IMR-90 (cell line): Measurements from ENCODE around the gene MERTK. TPM values are rescaled to one million over a fixed set of nuclear protein-coding genes. Genes with fewer than 3 reads are reported as not detected.
"Not testable (repeated sequence)": the region's sequence is repeated elsewhere in the genome, so short reads cannot be mapped to it uniquely, and the experiment has no call there.

Experiments
- ATAC-seq: fragments of 200-7000 bp; cut with Tn5 transposase; 2 replicates; pipeline ENCODE4 v1.9.1; 2020; ENCODE audit warnings: low read depth, mild to moderate bottlenecking, moderate library complexity
- BruUV-seq: library from RNA; stranded (reverse); fragments of 400-500 nt; replicated peaks from 2 replicates; lab custom pipeline; 2021; lab: Mats Ljungman, UMichigan
- CTCF ChIA-PET: fragments of 300-600 bp; formaldehyde crosslinking; extraction: SDS; loops from one replicate; lab custom pipeline; 2021; ENCODE audit warnings: antibody characterized with exemption; lab: Yijun Ruan, JAX
- POLR2A ChIA-PET: fragments of 300-600 bp; sonication (Branson Sonifier 250); formaldehyde crosslinking; loops from one replicate; lab custom pipeline; 2022; ENCODE audit warnings: antibody characterized with exemption; ENCODE audit not compliant: unreplicated experiment; lab: Charles Lee
- DNase-seq: peaks from one replicate; pipeline ENCODE4 v3.0.0; 2013
- H2AFZ ChIP-seq: replicated peaks from 2 replicates; pipeline ENCODE3; 2013; ENCODE audit warnings: low read length, mild to moderate bottlenecking; ENCODE audit not compliant: poor library complexity
- H2AK5ac ChIP-seq: 2 replicates; pipeline ENCODE4 v1.6.1; 2013; ENCODE audit warnings: low read depth, low read length, inconsistent platforms
- H2AK9ac ChIP-seq: replicated peaks from 2 replicates; pipeline ENCODE3; 2013; ENCODE audit warnings: mild to moderate bottlenecking, low read depth, low read length, moderate library complexity; ENCODE audit not compliant: poor library complexity
- H2BK120ac ChIP-seq: 2 replicates; pipeline ENCODE4 v1.6.1; 2013; ENCODE audit warnings: low read depth, low read length, inconsistent platforms
- H2BK15ac ChIP-seq: 3 replicates; pipeline ENCODE4 v1.6.1; 2013; ENCODE audit warnings: low read depth, low read length, inconsistent platforms
- H2BK20ac ChIP-seq: 2 replicates; pipeline ENCODE4 v1.6.1; 2013; ENCODE audit warnings: low read depth, mild to moderate bottlenecking, inconsistent platforms, low read length, moderate library complexity
- H2BK5ac ChIP-seq: 2 replicates; pipeline ENCODE4 v1.6.1; 2013; ENCODE audit warnings: mild to moderate bottlenecking, low read depth, low read length, inconsistent platforms; ENCODE audit not compliant: poor library complexity, severe bottlenecking
- H3K14ac ChIP-seq: replicated peaks from 2 replicates; pipeline ENCODE4 v1.6.1; 2013; ENCODE audit warnings: low read depth, low read length, inconsistent platforms
- H3K18ac ChIP-seq: 2 replicates; pipeline ENCODE4 v1.6.1; 2013; ENCODE audit warnings: low read depth, low read length, control low read depth
- H3K23ac ChIP-seq: 2 replicates; pipeline ENCODE4 v1.6.1; 2013; ENCODE audit warnings: low read depth, low read length, inconsistent platforms
- H3K27ac ChIP-seq: 2 replicates; pipeline ENCODE4 v1.5.1; 2013; ENCODE audit warnings: mild to moderate bottlenecking, control low read depth, low read length; ENCODE audit not compliant: insufficient read depth
- H3K27me3 ChIP-seq: 2 replicates; pipeline ENCODE4 v1.6.1; 2013; ENCODE audit warnings: low read length; ENCODE audit not compliant: control insufficient read depth, insufficient read depth
- H3K36me3 ChIP-seq: 2 replicates; pipeline ENCODE4 v1.6.1; 2013; ENCODE audit warnings: low read length, mixed read lengths; ENCODE audit not compliant: control insufficient read depth, insufficient read depth
- H3K4ac ChIP-seq: 2 replicates; pipeline ENCODE4 v1.6.1; 2013; ENCODE audit warnings: low read depth, low read length, inconsistent platforms
- H3K4me1 ChIP-seq: 2 replicates; pipeline ENCODE4 v1.6.1; 2013; ENCODE audit warnings: low read length, mixed read lengths; ENCODE audit not compliant: control insufficient read depth, insufficient read depth
- H3K4me2 ChIP-seq: 2 replicates; pipeline ENCODE4 v1.6.1; 2013; ENCODE audit warnings: low read depth, mild to moderate bottlenecking, control low read depth, low read length, moderate library complexity
- H3K4me3 ChIP-seq: 2 replicates; pipeline ENCODE4 v1.5.1; 2013; ENCODE audit warnings: low read depth, mild to moderate bottlenecking, control low read depth, low read length, moderate library complexity; ENCODE audit not compliant: insufficient read depth
- H3K56ac ChIP-seq: 2 replicates; pipeline ENCODE4 v1.6.1; 2013; ENCODE audit warnings: low read length, inconsistent platforms; ENCODE audit not compliant: insufficient read depth; ENCODE audit errors: extremely low read depth
- H3K79me1 ChIP-seq, 2 experiments: 2 replicates each; pipeline ENCODE4 v1.6.1; 2013; ENCODE audit warnings: low read length in 2 of 2, inconsistent platforms in 1 of 2, low read depth in 1 of 2
- H3K9ac ChIP-seq: 2 replicates; pipeline ENCODE4 v1.6.1; 2013; ENCODE audit warnings: low read depth, low read length, control low read depth
- H3K9me1 ChIP-seq: 2 replicates; pipeline ENCODE4 v1.6.1; 2013; ENCODE audit warnings: low read length, inconsistent platforms; ENCODE audit not compliant: insufficient read depth
- H3K9me3 ChIP-seq: 2 replicates; pipeline ENCODE4 v1.6.1; 2013; ENCODE audit warnings: low read length; ENCODE audit not compliant: control insufficient read depth, insufficient read depth
- H4K20me1 ChIP-seq: 2 replicates; pipeline ENCODE4 v1.6.1; 2013; ENCODE audit warnings: low read length, inconsistent platforms; ENCODE audit not compliant: insufficient read depth
- H4K5ac ChIP-seq: 2 replicates; pipeline ENCODE4 v1.6.1; 2013; ENCODE audit warnings: mild to moderate bottlenecking, low read depth, low read length, control low read depth
- H4K8ac ChIP-seq, 2 experiments: 2 replicates each; pipeline ENCODE4 v1.6.1; 2013; ENCODE audit warnings: low read depth in 2 of 2, low read length in 2 of 2, control low read depth in 1 of 2, inconsistent platforms in 1 of 2
- H4K91ac ChIP-seq: 2 replicates; pipeline ENCODE4 v1.6.1; 2013; ENCODE audit warnings: low read depth, low read length, inconsistent platforms; ENCODE audit not compliant: insufficient read depth
- WGBS, 2 experiments: methylation state at CpG; one replicate each; pipeline versions ENCODE4 v1.1.5 to v1.1.7; 2013; ENCODE audit warnings: missing lambda C conversion rate in 2 of 2; ENCODE audit not compliant: insufficient read length in 1 of 2; ENCODE audit errors: extremely low coverage in 2 of 2; 5-methylcytosine and 5-hydroxymethylcytosine counted together
- dilution Hi-C: fragments of 300-500 bp; cut with HindIII; formaldehyde crosslinking; loops from one replicate; pipeline ENCODE4 v1.14.3; 2018; ENCODE audit warnings: low sequenced_read_pairs; ENCODE audit not compliant: unreplicated experiment
- in situ Hi-C: fragments of 300-500 bp; cut with MboI; formaldehyde crosslinking; loops from 3 replicates; pipeline ENCODE4 v1.14.3; 2019; ENCODE audit warnings: low sequenced_read_pairs, inconsistent platforms, mixed read lengths
- intact Hi-C: fragments of 100-400 bp; cut with micrococcal nuclease; formaldehyde crosslinking; loops from 2 replicates; pipeline ENCODE4 v1.10.0; 2022
- polyA plus RNA-seq, 3 experiments: library from polyadenylated mRNA; depleted of rRNA; stranded (reverse); fragments of >200 nt; gene quantifications; 2 replicates each; pipeline ENCODE4 v1.2.3, GENCODE V29; 2012; ENCODE audit warnings: low replicate concordance in 1 of 3
- total RNA-seq: library from RNA; depleted of rRNA; stranded (reverse); fragments of >200 nt; gene quantifications from 2 replicates; pipeline ENCODE4 v1.2.3, GENCODE V29; 2012

MERTK gene
- total and polyA plus RNA-seq, 2 of the 4 experiments (the other 2 are of a cell fraction): 0.36 to 0.62 TPM

- intact Hi-C loops, H2BK120ac ChIP-seq, H2BK15ac ChIP-seq, H3K4ac ChIP-seq, H3K23ac ChIP-seq, DNase-seq, H2BK5ac ChIP-seq, H2AK9ac ChIP-seq, H4K20me1 ChIP-seq, ATAC-seq, H2AFZ ChIP-seq, H3K14ac ChIP-seq, H3K9me1 ChIP-seq, H3K4me2 ChIP-seq, H3K36me3 ChIP-seq, CTCF ChIA-PET, H4K5ac ChIP-seq, H3K79me1 ChIP-seq, H3K18ac ChIP-seq, H2AK5ac ChIP-seq, dilution Hi-C loops, H3K9ac ChIP-seq, H3K4me1 ChIP-seq, H2BK20ac ChIP-seq, POLR2A ChIA-PET, H4K91ac ChIP-seq, BruUV-seq, H3K4me3 ChIP-seq, H3K56ac ChIP-seq, H3K9me3 ChIP-seq, in situ Hi-C loops, H3K27ac ChIP-seq, H4K8ac ChIP-seq: not testable (repeated sequence)
- WGBS, 2 experiments: 66% methylated on average over 2 of the region's 9 CpGs; no CpG with 5 or more reads in 1 of the 2 experiments
- peaks cover 15% of the 10 kb centered on the region for H3K27me3 ChIP-seq
These were observed 64.7 kb downstream of the MERTK start for GRCh38 chr2:111963086-111963485.

DNA sequence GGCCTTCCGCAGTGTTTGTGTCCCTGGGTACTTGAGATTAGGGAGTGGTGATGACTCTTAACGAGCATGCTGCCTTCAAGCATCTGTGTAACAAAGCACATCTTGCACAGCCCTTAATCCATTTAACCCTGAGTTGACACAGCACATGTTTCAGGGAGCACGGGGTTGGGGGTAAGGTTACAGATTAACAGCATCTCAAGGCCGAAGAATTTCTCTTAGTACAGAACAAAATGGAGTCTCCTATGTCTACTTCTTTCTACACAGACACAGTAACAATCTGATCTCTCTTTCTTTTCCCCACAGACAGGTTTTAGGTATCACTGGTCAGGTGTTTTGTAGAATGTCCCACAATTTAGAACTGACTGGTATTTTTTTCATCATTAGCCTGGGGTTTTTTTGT is 65.1 kb downstream of the MERTK start:
- CTCF ChIA-PET, BruUV-seq, H2AFZ ChIP-seq, H2BK20ac ChIP-seq, H2AK9ac ChIP-seq, intact Hi-C loops, in situ Hi-C loops, H3K4me2 ChIP-seq, H3K9me1 ChIP-seq, DNase-seq, H3K36me3 ChIP-seq, H3K23ac ChIP-seq, ATAC-seq, H3K4ac ChIP-seq, H2AK5ac ChIP-seq, H3K9ac ChIP-seq, H3K56ac ChIP-seq, H3K79me1 ChIP-seq, H4K8ac ChIP-seq, H4K91ac ChIP-seq, H3K14ac ChIP-seq, H2BK120ac ChIP-seq, H3K4me1 ChIP-seq, H2BK5ac ChIP-seq, POLR2A ChIA-PET, H2BK15ac ChIP-seq, H3K18ac ChIP-seq, H4K5ac ChIP-seq, H4K20me1 ChIP-seq, H3K27ac ChIP-seq, H3K4me3 ChIP-seq, H3K9me3 ChIP-seq, dilution Hi-C loops: not testable (repeated sequence)
- H3K27me3 ChIP-seq: peaks cover 13% of the 10 kb centered on the region
- no CpG with 5 or more reads among the region's 4 CpGs for WGBS, 2 experiments
